HG02981 (cell line): ENCODE results near the gene ASPHD1.
"Not testable (repeated sequence)": the region's sequence is repeated elsewhere in the genome, so short reads cannot be mapped to it uniquely, and the experiment has no call there.

Source experiments
- ATAC-seq: cut with Tn5 transposase; IDR thresholded peaks from one replicate; pipeline ENCODE4 v1.9.1; 2021; ENCODE audit warnings: mild to moderate bottlenecking, moderate library complexity; ENCODE audit not compliant: unreplicated experiment

The ASPHD1 gene

DNA sequence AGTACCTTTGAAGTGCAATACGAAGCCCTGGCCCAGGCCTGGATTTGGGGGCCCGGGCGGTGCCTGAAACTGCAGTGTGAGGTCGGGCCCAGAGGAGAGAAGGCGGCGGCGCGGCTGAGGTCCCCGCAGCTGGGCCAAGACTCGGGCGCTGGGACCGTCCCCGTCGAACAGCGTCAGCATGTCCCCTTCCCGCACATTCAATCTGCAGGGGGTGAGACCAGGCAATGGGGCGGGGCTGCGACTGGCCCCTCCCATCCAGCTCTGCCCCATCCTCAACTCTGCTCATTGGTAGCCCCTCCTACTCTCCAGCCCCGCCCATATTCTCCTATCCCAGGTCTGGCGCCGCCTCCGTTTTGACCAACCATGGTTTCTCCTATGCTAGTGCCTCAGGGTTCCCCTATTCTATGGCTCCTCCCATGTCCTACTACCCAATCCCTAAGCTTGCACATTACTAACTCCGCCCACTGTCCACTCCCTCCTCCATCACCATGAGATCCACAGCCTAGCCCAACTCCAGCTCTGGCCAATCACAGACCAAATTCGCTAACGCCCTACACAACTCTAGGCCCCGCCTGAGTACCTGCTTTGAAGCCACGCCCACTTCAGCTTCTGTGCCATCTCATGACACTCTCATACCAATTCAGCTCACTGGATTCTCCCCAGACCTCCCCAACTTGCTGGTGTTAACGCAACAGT, 22.9 kb upstream of the ASPHD1 start:
- ATAC-seq = no peak

DNA sequence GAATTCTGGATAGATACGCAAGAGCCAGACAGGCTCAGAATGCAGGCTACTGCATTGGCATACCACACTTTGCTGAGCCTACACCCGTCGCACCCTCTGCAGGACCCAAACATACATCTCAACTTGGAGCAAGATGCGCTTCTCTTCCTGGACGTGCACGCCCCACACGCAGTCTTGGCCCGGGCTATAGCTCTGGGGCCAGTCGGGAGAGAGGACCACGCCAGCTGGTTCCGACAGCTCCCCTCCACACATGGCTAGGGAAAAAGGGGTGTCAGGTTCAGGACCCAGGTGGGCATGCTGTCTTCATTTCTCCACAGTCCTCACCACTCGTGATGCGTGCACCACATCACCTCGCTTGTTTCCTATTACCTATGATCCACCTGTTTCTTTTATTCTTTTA, 22.1 kb upstream of the ASPHD1 start:
- no peak for ATAC-seq

DNA sequence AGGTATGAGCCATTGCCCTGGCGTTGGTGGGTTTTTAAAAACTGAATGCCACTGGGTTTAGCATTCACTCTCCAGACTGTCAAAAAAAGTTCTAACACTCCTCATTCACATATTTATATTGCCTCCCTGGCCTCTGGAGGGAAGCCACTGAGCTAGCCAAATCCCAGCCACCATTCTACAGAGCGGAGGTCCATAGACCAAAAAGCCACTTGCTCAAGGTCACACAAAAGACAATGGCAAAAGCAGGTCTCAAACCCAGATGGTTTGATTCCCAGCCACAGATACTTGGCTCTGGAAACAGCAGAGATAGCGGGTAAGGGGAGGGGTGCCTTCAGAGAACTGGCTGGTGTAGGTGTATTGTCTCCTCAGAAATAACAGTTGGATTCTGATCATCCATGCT, 19.2 kb upstream of the ASPHD1 start:
- ATAC-seq = no peak

DNA sequence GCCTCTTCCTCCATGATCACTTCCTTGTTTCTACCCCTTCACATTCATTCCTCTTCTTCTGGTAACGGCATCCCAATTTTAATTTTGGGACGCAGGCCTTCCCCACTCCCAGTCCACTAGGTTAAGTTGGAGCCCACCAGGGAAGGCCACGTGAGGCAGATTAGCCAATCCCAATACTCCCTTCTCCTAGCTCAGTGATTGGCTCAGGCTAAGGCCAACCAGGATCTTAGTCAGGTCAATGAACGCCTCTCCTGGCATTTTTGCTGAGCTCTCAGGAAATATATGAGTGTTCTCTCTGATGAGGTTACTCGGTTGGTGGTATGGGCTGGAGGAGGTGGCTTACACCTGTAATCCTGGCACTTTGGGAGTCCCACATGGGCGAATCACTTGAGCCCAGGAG, 16.3 kb upstream of the ASPHD1 start:
- ATAC-seq = no peak

DNA sequence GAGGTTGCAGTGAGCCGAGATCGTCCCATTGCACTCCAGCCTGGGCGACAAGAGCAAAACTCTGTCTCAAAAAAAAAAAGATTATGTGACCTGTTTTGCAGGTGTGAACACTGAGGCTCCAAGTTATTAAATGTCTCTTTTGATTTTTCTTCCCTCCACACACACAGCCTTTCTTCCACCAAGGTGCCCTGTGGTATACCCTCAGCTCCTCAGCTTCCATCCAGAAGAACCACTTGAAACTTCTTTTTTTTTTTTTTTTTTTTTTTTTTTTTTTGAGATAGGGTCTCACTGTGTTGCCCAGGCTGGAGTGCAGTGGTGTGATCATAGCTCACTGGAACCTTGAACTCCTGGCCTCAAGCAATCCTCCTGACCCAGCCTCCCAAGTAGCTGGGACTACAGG, 10.9 kb upstream of the ASPHD1 start:
- ATAC-seq = not testable (repeated sequence)

DNA sequence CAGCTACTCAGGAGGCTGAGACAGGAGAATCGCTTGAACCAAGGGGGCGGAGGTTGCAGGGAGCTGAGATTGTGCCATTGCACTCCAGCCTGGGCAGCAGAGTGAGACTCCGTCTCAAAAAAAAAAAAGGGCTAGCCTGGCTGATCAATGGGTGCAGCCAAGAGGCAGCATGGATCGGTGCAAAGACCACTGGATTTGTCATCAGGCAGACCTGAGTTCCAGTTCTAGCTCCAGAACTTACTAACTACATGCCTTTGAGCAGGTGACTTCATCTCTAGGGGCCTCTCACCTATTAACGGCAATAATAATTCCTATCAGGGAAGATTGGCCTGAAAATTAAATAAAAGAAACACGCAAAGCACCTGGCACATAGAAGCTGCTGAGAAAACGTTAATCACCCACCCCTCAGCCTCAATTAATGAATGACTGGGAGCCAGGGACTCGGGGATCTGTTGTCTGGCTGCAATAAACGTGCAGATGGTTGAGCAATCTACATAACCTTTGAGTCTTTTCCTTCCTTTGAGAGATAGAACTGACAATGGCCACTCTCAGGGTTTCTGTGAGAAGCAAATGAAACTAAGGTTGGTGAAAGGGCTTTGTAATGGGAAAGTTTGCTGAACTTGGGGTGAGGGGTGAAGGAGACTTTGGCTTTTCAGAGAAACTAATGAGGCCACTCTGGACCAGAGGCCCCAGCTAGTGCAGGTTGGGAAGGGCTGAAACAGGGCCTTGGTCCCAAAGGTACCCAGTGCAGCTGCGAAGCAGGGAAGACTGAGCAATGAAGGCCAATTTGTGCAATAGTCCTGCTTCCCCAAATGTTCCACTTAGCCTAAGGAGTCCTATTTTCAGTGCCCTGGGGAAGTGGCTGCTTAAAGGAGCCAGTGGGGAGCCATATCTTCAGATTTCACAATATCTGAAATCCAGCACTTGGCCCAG, 8.5 kb upstream of the ASPHD1 start:
- ATAC-seq = no peak

DNA sequence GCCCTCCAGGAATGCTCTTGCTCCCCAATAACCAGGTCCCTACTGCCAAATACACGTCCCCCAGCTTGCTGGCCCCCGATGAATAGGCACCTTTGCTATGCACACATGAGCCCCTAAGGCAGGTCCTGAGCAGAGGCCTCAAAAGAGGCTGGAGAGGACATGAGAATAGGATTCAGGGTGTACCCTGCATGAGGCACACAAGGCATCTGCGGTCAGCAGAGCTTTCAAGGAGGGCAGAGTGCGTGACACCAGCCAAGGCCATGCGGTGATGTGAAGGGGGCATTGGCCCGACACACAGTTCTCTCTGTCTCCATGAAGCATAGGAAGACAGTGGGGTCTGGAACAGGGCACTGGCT, 7.9 kb upstream of the ASPHD1 start:
- no peak for ATAC-seq

DNA sequence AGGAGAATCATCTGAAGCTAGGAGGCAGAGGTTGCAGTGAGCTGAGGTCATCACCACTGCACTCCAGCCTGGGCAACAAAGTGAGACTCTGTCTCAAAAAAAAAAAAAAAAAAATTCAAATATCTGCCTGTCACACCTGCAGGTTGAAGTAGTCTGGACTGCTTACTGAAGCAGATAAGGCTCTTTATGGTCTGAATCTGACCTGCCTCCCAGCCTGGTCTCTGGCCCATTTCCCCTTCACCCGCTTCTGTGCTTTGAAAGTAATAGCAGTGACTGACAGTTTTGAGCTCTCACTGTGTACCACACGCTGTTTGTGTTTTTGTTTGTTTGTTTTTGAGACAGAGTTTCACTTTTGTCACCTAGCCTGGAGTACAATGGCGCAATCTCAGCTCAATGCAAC, 6.7 kb upstream of the ASPHD1 start:
- ATAC-seq = no peak

DNA sequence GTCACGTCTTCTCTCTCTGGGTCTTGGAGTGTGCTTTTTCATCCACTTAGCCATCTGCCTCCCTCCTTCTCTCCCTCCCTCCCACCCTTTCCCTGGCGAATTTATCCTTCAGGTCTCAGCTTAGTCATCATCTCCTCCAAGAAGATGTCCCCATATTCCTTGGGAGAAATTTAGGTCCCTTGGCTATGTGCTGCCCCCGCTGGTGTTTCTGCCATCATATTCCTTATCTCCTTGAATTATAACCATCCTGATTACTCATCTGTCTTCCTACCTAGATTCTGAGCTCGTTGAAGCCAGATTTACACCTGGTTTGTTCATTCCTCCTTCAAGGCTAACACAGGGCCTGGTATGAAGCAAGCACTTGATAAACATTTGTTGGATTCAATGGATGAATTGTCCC, 5.9 kb upstream of the ASPHD1 start:
- no peak for ATAC-seq

DNA sequence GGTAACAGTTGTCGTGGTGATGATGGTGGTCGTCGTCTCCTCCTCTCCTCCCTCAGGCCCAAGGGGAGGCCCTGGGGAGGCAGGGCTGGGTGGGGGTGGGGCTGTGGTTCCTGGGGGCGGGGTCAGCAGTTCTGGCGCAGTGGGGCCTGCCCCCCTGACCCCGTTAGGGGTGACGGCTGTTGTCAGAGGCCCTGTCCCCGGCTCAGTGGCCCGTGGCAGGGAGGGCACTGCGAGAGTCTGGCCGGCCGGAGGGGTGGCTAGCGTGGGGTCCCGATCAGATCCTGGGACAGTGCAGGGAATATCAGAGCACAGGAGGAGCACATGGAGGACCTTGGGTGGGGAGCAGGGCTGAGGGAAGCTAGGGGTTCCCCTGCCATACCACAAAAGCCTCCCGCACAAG, 3.4 kb upstream of the ASPHD1 start:
- ATAC-seq = no peak

DNA sequence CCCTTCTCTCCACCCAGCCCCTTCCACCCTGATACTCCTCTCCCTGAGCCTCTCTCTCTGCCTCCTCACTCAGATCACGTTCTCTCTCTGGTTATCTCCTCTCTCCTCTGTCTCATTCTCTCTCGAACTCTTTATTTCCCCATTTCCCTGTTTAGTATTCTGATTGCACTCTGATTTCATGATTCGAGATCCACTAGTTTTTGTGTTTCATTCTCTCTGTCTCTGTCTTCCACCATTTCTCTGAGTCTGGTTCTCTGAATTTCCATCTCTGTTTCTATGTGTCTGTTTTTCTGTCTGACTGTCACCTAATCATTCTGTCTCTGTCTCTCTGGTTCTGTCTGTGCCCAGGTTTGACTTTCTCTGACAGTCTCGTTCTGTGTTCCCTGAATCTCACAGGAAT, 3.0 kb upstream of the ASPHD1 start:
- ATAC-seq = no peak

DNA sequence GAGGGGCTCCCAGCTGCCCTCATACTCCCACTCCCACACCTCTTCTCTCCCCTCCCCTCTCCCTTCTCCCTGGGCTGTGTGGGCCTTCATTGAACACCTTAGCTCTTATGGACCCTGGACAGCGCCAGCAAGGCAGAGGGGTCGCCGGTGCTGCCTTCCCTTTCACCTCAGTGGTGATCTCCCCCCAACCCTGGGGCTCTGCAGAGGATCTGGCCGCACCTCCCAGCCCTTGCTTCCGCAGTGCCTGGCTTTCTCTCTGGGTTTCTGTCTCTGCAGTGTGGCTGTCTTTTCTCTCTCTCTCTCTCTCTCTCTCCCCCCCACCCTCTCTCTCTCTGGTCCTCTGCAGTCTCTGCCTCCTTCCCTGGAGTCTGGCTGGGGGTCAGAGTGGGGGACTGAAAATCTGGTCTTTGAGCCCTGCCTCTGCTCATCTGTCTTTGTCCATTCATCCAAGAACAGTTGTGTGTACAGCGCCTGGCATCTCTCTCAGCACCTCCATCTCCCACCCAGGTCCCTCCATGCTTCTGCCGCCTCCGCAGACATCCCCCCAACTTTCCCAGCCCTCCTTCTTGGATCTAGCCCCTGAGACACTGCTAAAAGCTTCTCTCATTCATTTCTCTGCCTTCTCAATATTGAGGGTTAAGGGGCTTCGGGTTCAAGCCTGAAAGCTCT, 2.0 kb upstream of the ASPHD1 start:
- no peak for ATAC-seq

DNA sequence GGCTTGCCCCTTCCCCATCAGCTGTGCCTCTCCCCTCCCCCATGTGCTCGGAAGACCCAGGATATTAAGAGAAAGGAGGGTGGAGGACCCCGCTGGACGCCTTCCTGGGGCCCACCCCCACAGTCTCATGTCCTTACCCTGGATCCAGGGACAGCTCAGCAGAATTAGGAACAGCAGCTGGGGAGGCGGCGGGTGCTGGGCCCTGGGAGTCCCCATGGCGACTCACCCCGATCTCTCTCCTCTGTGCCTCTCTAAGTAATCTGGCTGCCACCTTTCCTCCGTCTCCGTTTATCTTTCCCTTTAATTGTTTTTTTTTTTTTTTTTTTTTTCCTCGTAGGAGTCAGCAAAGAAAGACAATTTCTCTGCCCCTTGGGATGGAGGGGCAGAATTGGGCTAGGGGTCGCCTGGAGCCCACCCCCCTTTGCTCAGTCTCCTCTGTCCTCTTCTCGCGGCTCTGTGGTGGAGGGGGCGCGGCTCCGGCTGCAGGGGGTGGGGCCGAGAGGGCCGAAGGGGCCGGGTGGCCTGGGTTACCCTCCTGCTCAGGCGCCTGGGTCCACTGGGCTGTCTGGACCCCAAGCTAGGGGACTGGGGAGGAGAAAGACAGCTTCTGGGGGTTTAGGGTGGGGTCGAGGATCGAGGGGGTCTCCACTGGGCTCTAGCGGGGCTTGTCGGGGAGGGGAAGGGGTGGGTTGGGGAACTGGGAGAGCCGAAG, 1.3 kb upstream of the ASPHD1 start:
- ATAC-seq = no peak

DNA sequence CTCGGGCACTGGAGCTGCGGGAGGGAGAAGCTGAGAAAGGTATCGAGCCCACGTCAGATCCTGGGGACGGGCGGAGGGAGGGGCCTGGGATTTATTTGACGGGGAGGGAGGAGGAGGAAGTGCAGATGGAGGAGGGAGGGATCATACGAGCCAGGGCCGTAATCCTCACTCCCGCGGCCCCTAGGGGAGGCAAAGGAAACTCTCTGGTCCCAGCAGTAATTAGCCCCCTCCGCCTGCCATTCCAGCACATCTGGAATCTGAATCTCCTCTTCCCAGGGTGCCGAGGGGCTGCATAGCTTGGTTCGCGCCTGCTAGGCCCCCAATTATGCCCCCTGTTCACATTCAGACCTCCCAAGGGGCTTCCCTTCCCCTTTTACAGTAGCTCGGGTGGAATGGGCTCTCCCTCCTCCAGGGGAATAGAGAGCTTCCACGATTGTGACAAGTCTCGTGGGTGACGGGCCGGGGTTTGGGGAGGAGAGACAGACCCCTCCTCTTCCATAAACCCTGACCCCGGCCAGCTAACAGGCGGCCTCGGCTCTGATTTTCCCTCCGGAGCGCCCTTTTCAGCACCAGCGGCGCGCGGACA, 679 bp upstream of the ASPHD1 start, which contains the start of gene SEZ6L2:
SEZ6L2 (minus strand) TSS at position 35 of the 586 bp plus-strand sequence. CDS start 531 bp downstream, outside the sequence.
- ATAC-seq = no peak

DNA sequence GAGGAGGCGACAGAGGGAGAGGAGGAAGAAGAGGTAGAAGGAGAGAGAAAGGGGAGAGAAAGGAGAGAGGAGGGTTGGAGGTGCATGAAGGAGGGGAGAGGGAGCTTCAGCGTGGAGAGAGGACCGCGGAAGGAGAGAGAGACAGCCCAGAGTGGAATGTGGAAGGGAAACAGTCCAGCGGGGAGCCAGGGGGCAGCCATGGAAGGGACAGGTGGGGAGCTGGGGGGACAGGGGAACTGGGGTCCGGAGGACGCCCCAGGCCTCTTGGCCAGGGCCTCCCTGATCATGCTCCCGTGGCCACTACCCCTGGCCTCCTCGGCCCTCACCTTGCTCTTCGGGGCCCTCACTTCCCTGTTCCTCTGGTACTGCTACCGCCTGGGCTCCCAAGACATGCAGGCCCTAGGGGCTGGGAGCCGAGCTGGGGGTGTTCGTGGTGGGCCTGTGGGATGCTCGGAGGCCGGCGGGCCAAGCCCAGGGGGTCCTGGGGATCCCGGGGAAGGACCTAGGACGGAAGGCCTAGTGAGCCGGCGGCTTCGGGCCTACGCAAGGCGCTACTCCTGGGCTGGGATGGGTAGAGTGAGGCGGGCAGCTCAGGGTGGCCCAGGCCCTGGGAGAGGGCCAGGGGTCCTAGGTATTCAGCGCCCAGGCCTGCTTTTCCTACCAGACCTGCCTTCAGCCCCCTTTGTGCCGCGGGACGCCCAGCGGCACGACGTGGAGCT, 759 bp downstream of the ASPHD1 start:
- ATAC-seq = no peak

DNA sequence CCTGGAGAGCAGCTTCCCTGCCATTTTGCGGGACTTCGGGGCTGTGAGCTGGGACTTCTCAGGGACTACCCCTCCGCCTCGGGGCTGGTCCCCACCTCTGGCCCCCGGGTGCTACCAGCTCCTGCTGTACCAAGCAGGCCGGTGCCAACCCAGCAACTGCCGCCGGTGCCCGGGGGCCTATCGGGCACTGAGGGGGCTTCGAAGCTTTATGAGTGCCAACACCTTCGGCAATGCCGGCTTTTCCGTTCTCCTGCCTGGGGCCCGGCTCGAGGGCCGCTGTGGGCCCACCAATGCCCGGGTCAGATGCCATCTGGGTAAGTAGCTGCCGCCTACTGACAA, 1.3 kb downstream of the ASPHD1 start:
- ATAC-seq = no peak

DNA sequence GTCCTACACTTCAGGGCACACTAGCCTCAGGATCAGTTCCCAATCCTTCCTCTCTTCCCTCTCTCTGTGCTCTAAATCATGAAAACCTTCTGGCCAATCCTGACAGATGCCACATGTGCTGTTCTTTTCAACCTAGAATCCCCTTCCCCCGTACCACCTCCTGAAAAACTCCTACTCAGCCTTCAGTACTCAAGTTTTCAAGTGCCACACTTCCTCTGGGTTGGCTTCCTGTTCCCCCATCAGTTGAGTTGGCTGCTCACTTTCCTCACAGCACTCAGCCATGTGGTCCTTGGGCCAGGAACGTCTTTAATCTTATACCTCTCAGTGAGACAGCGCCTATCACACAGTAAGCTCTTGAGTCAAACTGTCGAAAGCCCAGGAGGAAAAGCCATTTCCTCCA, 3.3 kb downstream of the ASPHD1 start:
- ATAC-seq = no peak

DNA sequence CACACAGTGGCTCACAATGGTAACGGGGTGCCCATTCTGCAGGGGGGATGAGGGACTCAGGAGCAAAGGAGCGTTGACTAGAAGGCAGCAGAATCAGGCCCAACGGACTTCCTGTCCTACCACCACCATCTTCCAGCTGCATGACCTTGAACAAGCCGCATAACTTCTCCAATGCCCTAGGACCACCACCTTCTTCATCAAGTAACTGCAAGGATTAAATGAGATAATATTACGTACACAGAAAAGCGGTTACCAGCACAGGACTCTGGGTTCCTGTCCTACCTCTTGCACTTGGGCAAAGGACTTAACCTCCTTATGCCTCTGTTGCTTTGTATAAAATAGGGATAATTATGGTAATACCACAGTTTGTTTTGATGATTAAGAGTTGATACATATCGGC, 4.7 kb downstream of the ASPHD1 start:
- no peak for ATAC-seq

DNA sequence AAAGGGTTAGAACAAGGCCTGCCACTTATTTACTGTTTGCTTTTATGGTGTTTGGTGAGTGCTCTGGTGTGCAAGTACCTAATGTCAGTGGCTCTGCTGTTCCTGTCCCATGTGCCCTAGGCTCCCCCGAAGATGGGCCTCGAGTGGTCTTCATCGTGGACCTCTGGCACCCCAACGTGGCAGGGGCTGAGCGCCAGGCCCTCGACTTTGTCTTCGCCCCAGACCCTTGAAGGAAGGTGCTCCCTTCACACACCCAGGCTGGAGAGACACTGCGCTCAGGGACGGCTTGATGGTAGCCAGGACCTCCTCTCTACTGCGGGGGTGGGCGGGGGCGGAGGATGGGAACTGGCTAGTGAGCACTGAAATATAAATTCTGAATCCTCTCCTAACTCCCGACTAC, 5.4 kb downstream of the ASPHD1 start:
- no peak for ATAC-seq

DNA sequence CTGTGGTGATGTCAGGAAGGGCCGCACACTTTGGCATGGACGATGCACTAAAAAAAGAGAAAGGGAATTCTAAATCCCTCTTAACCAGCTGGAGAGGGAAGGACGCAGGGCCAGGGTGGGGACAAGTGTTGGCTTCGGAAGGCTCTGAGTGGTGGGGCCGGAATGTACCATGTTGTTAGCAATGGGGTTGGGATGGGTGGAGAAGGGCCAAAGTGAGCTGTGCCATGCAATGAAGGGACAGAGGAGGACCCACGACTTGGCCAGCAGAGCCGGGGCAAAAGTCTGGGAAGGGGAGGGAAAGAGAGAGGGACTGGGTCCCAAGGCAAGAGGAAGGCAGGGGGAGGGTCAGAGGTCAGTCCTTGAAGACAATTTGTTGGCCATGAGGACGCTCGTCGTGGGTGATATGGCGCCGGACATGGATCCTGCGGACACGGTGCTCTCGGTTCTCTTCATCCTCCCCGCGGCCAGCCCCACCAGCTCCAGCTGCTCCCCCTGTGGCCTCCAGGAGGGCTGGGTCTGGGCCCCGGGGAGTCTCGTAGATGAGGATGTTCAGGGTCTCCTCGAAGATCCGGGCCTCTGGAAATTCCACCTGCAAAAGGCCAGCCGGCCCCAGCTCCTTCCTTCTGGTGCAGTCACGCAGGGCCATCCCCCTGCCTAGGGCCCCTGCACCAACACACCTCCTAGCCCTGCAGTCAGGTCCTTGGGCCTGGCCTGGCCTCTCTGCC, 6.4 kb downstream of the ASPHD1 start:
- ATAC-seq = no peak
